GM19193 (cell line): ENCODE results near the gene RHBDL2.

Experiments used
- POLR2A ChIP-seq: IDR thresholded peaks from 4 replicates; pipeline ENCODE4 v1.6.1; 2011; ENCODE audit not compliant: insufficient read depth, insufficient read length; ENCODE audit errors: extremely low read depth

RHBDL2 gene

DNA sequence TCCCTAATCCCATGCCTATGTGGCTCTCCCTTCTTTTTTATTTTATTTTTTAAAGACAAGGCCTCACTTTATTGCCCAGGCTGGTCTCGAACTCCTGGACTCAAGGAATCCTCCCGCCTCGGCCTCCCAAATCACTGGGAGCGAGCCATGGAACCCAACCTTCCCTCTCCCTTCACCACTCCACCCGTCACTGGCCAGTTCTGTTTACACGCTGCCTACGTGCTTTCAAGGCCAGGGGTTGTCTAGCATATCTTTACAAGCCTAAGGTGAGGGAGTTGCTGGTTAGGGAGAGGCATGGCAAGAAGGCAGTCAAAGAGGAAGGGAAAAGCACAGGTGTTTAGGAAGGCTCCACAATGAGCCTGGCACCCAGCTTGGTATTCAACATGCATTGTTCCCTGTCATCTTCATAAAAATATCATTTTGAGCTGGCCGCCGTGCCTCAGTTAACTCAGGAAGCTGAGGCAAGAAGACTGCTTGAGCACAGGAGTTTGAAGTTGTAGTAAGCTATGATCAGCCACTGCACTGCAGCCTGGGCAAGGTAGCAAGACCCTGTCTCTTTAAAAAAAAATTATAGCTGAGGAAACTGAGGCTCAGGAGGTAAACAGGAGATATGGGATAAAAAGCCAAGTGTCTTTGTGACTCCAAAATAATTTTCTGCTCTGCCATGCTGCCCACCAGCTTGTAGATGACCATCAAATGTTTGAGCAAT lies 1.1 kb downstream of the RHBDL2 start:
- no peak for TF ChIP-seq POLR2A

DNA sequence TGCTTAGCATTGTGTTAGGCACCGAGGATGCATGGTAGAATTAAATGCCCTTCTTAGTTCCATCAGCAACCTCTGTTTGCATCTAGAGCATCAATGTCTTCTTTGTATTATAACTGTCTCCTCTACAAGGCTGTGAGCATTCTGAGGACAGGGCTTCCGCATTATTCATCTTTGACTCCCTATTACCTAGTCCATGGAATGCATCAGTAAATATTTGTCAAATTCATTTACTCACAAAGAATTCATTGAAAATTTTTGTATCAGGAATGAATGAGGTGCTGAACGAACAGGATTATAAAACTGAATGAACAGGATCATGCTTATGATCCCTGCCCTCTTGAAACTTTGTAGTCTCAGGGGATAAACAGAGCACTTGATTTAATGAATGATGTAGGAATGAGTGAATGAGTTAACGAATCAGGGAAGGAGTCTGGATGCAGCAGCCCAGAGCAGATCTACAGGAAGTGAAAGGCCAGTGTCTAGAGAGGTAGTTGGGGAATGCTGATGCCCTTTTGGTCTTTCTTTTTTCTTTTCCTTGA lies 2.8 kb downstream of the RHBDL2 start:
- TF ChIP-seq POLR2A = no peak

DNA sequence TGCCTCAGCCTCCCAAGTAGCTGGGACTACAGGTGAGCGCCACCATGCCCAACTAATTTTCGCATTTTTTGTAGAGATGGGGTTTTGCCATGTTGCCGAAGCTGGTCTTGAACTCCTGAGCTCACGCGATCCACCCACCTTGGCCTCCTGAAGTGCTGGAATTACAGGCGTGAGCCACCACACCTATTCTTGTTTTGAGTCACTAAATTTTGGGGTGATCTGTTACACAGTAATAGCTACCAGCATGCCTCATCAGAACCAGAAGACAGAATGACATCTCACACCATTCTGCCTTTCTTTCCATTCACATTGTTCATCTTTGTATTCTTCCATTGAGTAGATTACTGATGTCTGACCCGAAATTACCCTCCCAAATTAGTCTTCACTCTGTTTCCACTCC lies 9.1 kb downstream of the RHBDL2 start:
- TF ChIP-seq POLR2A = no peak

- TF ChIP-seq POLR2A = no peak
Measured at GRCh38 chr1:38929476-38929875, 12.2 kb downstream of the RHBDL2 start.

DNA sequence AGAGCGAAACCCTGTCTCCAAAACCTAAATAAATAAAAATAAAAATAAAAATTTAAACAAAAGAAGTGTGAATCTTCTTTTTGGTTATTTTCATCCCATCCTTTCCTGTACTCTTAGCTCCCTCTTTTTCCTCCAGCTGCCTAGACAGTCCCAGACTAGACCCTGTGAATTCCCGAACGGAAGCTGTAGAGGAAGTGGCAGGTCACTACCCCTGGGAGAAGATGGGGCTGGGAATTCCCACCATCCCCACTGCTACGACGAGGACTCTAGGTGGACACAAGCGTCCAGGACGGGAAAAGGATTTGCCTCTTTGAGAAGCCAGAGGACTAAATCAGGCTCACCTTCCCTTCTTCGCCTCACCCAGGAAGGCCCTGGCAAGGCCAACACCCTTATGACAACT lies 12.6 kb downstream of the RHBDL2 start:
- no peak for TF ChIP-seq POLR2A

DNA sequence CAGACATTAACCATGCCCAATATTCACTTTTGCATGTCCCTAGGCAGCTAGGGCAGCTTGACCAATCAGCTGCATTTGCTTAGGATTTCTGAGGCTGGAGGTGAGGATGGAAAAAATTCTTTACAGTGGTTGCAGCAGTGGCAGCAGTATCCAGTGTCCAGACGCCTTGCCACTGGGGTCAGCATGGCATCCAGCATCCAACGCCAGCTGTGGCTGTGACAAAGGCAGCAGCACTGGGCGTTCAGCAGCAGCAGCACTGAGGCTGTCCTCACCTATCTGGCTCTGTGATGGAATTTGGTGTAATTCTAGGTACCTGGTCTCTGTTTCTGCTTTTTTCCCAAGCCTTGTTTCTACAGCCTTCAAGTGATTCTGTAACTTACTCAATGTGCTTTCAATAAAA lies 15.5 kb downstream of the RHBDL2 start:
- no peak for TF ChIP-seq POLR2A

DNA sequence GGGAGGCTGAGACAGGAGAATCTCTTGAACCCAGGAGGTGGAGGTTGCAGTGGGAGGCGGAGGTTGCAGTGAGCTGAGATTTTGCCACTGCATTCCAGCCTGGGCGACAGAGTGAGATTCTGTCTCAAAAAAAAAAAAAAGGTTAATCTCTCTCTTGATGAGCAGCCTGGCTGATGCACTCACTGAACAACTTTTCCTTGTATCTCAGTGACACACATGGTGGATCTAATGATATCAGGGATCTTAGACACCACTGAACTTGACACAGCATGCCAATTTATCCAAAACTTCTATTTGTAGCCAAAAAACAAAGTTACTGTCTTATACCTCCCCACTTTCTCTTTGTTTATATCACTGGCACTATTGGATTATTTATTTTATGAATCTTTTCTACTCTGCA lies 16.2 kb downstream of the RHBDL2 start:
- no peak for TF ChIP-seq POLR2A

- TF ChIP-seq POLR2A = no peak
Measured at GRCh38 chr1:38923607-38924006, 18.0 kb downstream of the RHBDL2 start.

GRCh38 chr1:38919130-38919529 lies 22.5 kb downstream of the RHBDL2 start:
- TF ChIP-seq POLR2A = no peak

DNA sequence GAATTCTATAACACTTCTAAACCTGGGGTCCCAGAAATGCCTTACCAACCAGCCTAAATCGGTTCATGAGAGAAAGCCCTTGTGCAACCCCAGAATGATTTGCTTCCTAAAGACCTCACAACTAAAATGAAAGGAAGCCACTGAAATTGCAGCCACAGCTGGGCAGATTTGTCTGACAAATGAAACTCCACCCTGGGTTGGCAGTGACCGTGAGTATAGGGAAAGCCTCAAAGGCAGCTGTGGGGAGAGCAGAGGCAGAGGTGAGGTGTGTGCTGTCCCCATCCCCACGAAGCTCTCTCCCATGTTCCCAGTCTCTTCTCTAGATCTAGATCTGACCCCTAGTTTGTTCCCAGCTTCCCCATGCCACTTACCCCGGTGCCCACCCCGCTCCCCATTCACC lies 23.1 kb downstream of the RHBDL2 start:
- TF ChIP-seq POLR2A = no peak

DNA sequence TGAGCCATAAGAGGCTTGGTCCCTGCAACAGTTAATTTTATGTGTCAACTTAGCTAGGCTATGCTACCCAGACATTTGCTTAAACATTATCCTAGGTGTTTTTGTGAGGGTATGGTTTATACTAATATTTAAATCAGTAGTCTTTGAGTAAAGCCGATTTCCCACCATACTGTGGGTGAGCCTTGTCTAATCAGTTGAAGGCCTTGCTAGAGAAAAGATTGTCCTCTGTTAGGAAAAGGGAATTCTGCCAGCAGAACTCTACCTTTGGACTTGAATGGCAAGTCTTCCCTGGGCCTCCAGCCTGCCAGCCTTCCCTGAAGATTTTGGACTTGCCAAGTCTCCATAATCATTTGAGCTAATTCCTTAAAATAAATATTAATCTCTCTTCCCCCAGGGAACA lies 23.9 kb downstream of the RHBDL2 start:
- no peak for TF ChIP-seq POLR2A

DNA sequence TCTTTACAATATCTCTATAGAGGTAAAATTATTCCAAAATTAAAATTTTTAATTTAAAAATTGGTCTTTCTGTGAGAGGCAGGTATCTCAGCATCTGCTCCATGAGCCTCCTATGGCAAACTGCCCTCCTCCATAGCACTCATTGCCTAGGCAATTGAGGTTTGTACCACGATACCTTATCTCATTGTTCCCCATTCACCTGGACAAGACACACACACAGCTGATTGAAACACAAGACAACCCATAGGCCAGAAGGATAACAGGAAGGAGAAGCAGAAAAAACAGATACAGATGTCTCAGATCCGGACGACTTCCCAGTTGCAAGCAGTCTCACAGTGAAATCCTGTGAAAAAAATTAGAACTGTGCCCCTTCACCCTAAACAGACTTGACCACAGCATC lies 24.3 kb downstream of the RHBDL2 start:
- TF ChIP-seq POLR2A = no peak

DNA sequence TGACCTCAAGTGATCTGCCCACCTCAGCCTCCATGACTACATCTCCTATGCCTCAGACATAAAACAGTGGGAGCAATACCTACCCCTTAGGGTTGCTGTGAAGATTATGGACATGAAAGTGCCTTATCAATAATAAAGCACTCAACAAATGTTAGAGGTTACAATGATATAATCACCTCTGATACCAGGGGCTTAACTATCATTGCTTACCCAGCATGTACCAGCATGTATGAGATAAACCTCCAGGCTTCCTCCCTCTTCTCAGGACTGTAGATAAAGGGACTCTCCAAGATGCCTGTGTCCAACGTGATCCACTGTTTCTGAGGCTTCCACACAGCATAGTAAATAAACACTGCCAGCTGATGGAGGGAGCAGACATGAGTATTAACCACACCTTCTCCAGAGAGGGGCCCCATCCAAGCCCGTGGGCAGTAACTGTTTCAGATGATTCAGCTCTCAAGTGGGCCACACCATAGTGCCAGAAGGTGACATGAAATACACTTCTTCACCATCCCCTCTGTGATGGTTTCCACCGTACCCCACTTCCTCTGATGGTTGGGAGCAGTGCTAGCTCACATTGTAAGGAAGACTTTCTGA lies 26.2 kb downstream of the RHBDL2 start:
- TF ChIP-seq POLR2A = no peak

DNA sequence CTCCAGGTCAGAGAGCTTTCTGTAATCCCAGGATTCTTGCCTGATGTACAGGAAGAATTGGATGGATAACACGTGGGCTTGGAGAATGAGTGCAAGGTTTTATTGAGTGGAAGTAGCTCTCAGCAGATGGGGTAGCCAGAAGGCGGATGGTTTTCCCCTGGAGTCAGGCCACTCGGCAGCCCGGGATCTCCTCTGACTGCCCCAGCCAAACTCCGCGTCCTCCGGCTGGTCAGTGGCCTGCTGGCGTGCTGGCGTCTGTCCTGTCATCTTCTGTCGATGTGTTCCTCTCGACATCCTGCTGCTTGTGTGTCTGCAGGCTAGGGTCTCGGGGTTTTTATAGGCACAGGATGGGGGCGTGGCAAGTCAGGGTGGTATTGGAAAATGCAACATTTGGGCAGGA lies 32.8 kb downstream of the RHBDL2 start:
- no peak for TF ChIP-seq POLR2A

GRCh38 chr1:38905985-38906384 lies 35.6 kb downstream of the RHBDL2 start:
- TF ChIP-seq POLR2A = no peak

DNA sequence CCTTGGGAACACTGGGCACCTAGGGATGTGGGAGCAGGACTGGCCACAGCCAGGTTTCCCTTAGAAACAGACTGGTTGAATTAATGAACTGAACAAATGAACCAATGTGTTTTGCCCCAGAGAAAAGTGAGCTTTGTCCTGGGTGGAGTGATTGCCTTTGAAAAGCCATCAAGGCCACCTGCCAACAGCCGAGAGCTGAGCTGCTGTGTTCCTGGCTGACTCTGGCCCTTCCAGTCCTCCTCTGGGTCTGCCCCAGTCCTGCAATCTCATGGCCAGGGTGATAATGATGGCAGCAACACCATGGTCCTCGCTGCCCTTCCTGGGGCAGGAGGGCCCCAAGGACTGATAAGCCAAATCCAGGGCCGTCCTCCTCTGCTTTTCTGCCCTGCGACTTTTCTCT lies 42.1 kb downstream of the RHBDL2 start:
- no peak for TF ChIP-seq POLR2A

DNA sequence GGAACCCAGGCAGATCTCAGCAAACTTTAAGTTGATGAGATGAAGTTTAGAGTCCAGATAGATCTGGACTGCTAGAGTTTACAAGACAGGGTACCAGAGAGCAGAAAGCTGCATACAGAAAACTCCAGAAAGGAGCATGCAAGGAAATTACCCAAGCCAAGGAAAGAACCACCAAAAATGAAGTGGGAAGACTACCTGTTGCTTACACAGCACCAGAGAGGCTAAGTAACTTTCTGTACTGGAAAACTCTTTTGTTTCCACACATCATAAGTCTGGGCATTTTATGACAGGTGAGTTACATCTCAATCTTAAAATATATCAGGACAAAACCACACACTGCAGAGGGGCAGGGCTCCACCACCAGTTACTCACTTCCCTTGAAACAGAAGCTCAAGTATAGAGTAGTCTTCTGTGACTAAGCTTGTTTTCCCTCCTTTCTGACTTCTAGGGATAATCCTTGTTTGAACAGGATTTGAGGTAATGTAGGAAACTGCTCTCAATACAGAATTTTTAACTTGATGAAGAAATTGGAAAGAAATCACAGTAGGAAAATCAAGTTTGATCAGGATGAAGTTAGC lies 42.9 kb downstream of the RHBDL2 start:
- no peak for TF ChIP-seq POLR2A

- no peak for TF ChIP-seq POLR2A
Measured at GRCh38 chr1:38896169-38896568, 45.5 kb downstream of the RHBDL2 start.
